HCT116 (cell line): ENCODE data around the gene ZNF724.

Experiments
- CEBPB ChIP-seq: IDR thresholded peaks from 2 replicates; pipeline ENCODE4 v1.6.1; 2012; ENCODE audit warnings: low read depth
- CTCF ChIP-seq, 3 experiments: fragments of 200-600 bp in 1 of 3; sonication (generic) in 1 of 3; IDR thresholded peaks in 2 of 3; conservative IDR thresholded peaks in 1 of 3; 2 replicates each; pipeline ENCODE4 v1.5.1; 2012 to 2017; ENCODE audit warnings: low read depth in 2 of 3, low read length in 2 of 3, antibody characterized with exemption in 1 of 3, borderline replicate concordance in 1 of 3, control low read depth in 1 of 3, mild to moderate bottlenecking in 1 of 3, mixed read lengths in 1 of 3, mixed run types in 1 of 3, moderate library complexity in 1 of 3; ENCODE audit not compliant: insufficient read depth in 1 of 3
- EGR1 ChIP-seq: IDR thresholded peaks from 2 replicates; pipeline ENCODE4 v1.6.1; 2012; ENCODE audit warnings: low read depth
- ELF1 ChIP-seq: IDR thresholded peaks from 2 replicates; pipeline ENCODE4 v1.6.1; 2012; ENCODE audit warnings: low read depth, borderline replicate concordance
- EZH2 ChIP-seq: fragments of 200-600 bp; sonication (generic); IDR thresholded peaks from 2 replicates; pipeline ENCODE4 v1.6.1; 2017; ENCODE audit warnings: antibody characterized with exemption, mixed run types
- POLR2A ChIP-seq: IDR thresholded peaks from 2 replicates; pipeline ENCODE4 v1.7.0; 2011; ENCODE audit warnings: borderline replicate concordance; ENCODE audit not compliant: insufficient read depth, insufficient read length; ENCODE audit errors: extremely low read depth
- POLR2AphosphoS5 ChIP-seq: IDR thresholded peaks from 2 replicates; pipeline ENCODE4 v1.6.1; 2011; ENCODE audit warnings: mild to moderate bottlenecking, low read depth, low read length, moderate library complexity
- SP1 ChIP-seq: IDR thresholded peaks from 2 replicates; pipeline ENCODE4 v1.6.1; 2012; ENCODE audit warnings: low read depth
- YY1 ChIP-seq: IDR thresholded peaks from 2 replicates; pipeline ENCODE4 v1.6.1; 2011; ENCODE audit warnings: low read length, low read depth, moderate library complexity, mild to moderate bottlenecking; ENCODE audit not compliant: insufficient replicate concordance; ENCODE audit errors: extremely low read depth
- ZFX ChIP-seq: fragments of 450-650 bp; IDR thresholded peaks from 2 replicates; pipeline ENCODE4 v1.6.1; 2017

DNA sequence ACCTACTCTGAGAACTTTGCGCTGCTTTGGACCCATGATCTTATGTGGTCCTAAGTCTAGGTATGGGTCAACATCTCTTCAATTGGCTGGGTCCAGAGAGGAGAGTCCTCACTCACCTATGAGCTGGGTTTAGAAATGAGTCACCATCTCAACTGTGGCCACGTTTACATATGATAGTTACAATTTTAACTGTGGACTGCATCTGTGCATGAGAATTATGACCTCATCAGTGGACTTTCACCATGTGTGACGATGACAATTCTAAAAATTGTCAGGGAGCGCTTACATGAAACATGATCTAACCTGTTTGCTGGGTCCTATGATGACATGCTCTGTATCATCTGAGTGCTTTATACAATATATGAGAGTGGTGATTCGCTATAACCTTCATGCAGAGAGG lies 12.7 kb upstream of the ZNF724 start:
- TF ChIP-seq POLR2A (no peak), CEBPB (no peak), CTCF (IDR thresholded peaks at IDR 0.05 in 2 of 3, conservative IDR thresholded peaks at IDR 0.05 in 1 of 3; ENCODE audit: borderline replicate concordance in 1 of 3, insufficient read depth in 1 of 3, low read depth in 2 of 3, low read length in 2 of 3) (no peak), SP1 (no peak), EGR1 (no peak), YY1 (no peak), POLR2AphosphoS5 (no peak), ZFX (no peak), EZH2 (no peak), ELF1 (no peak)
